A673 (cell line): ENCODE data around the gene RBP2. TPM values are rescaled to one million over a fixed set of nuclear protein-coding genes. Genes with fewer than 3 reads are reported as not detected.

Source experiments
- BruUV-seq: library from RNA; stranded (reverse); fragments of 400-500 nt; replicated peaks from 2 replicates; lab custom pipeline; 2021; lab: Mats Ljungman, UMichigan
- CTCF ChIA-PET: fragments of 300-600 bp; sonication (Branson Sonifier 250); formaldehyde crosslinking; loops from one replicate; lab custom pipeline; 2022; ENCODE audit warnings: antibody characterized with exemption; lab: Charles Lee
- POLR2A ChIA-PET: fragments of 300-600 bp; sonication (Branson Sonifier 250); formaldehyde crosslinking; loops from one replicate; lab custom pipeline; 2022; ENCODE audit warnings: antibody characterized with exemption; ENCODE audit not compliant: low non-redundant PET; lab: Charles Lee
- DNase-seq: peaks from one replicate; pipeline ENCODE4 v3.0.0-alpha.2; 2015; ENCODE audit warnings: low spot score
- H3K27ac ChIP-seq: fragments of 200-600 bp; sonication (generic); 2 replicates; pipeline ENCODE4 v1.5.1; 2016; ENCODE audit warnings: mixed run types, low read depth, mild to moderate bottlenecking, mixed read lengths, antibody characterized with exemption, low read length; ENCODE audit not compliant: poor library complexity, severe bottlenecking
- H3K27me3 ChIP-seq: fragments of 200-600 bp; sonication (generic); replicated peaks from 2 replicates; pipeline ENCODE4 v1.6.1; 2017; ENCODE audit warnings: mixed run types, low read depth, mild to moderate bottlenecking, mixed read lengths, antibody characterized with exemption, low read length; ENCODE audit not compliant: insufficient read depth, poor library complexity
- H3K36me3 ChIP-seq: fragments of 200-600 bp; sonication (generic); 2 replicates; pipeline ENCODE4 v1.6.1; 2016; ENCODE audit warnings: mixed run types, mild to moderate bottlenecking, mixed read lengths, antibody characterized with exemption, low read length; ENCODE audit not compliant: insufficient read depth, poor library complexity, severe bottlenecking
- H3K4me1 ChIP-seq: fragments of 200-600 bp; sonication (generic); 2 replicates; pipeline ENCODE4 v1.6.1; 2017; ENCODE audit warnings: mixed run types, mild to moderate bottlenecking, mixed read lengths, antibody characterized with exemption, low read length; ENCODE audit not compliant: insufficient read depth, poor library complexity, severe bottlenecking
- H3K4me3 ChIP-seq: fragments of 200-600 bp; sonication (generic); 2 replicates; pipeline ENCODE4 v1.5.1; 2016; ENCODE audit warnings: low read depth, mixed run types, mild to moderate bottlenecking, mixed read lengths, low read length; ENCODE audit not compliant: poor library complexity, severe bottlenecking
- H3K9me3 ChIP-seq: fragments of 200-600 bp; sonication (generic); 2 replicates; pipeline ENCODE4 v1.6.1; 2016; ENCODE audit warnings: mixed run types, low read depth, mild to moderate bottlenecking, mixed read lengths, antibody characterized with exemption, low read length; ENCODE audit not compliant: poor library complexity, severe bottlenecking
- EZH2 ChIP-seq: fragments of 200-600 bp; sonication (generic); IDR thresholded peaks from 2 replicates; pipeline ENCODE4 v1.6.1; 2017; ENCODE audit warnings: borderline replicate concordance, low read depth, mild to moderate bottlenecking, mixed read lengths, antibody characterized with exemption, low read length; ENCODE audit not compliant: poor library complexity, severe bottlenecking
- intact Hi-C: fragments of 100-400 bp; cut with micrococcal nuclease; formaldehyde crosslinking; loops from one replicate; pipeline ENCODE4 v1.10.0; 2022; ENCODE audit not compliant: unreplicated experiment
- total RNA-seq: library from RNA; stranded (reverse); gene quantifications from 2 replicates; pipeline ENCODE4 v1.2.3, GENCODE V29; 2021
- TF ChIP-seq, protein P1 (sequence below): fragments of 300-800, 200-600 bp; sonication (generic); conservative IDR thresholded peaks from 2 replicates; pipeline ENCODE4 v1.5.1; 2017; ENCODE audit warnings: low read depth, mild to moderate bottlenecking, antibody characterized with exemption, low read length, moderate library complexity, mixed read lengths

Gene RBP2
- total RNA-seq, 1 experiment from 2014 or later: not detected

DNA sequence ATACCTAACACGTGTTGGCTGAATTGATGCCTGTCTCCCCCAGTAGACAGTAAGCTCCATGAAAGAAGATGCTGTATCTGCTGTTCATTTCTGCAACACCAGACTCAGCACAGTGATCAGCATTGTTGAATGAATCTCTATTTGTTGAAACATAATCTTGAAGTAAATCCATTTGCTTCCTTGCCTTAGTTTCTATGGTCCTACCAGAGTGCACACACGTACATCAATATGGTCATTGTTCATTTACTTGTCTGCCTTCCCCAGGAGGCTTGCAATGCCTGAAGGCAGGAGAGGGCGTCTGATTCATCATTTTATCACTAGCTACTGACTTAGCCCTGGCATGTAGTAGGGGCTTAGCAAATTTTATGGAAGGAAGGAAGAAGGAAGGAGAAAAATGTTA lies 19.2 kb downstream of the RBP2 start:
- no peak for DNase-seq
- CTCF ChIA-PET: no interaction called here
- no peaks in the 10 kb centered on the region for H3K36me3 ChIP-seq
- intact Hi-C loops: no loop called here
- no peak overlapping the region for H3K27ac ChIP-seq
- no peaks in the 10 kb centered on the region for H3K9me3 ChIP-seq
- BruUV-seq: no TSS peak
- H3K4me3 ChIP-seq: no peak overlapping the region
- no peaks in the 10 kb centered on the region for H3K4me1 ChIP-seq
- POLR2A ChIA-PET: no interaction called here
- H3K27me3 ChIP-seq: no peaks in the 10 kb centered on the region
- no peak for TF ChIP-seq EZH2
- TF ChIP-seq, protein P1, sequence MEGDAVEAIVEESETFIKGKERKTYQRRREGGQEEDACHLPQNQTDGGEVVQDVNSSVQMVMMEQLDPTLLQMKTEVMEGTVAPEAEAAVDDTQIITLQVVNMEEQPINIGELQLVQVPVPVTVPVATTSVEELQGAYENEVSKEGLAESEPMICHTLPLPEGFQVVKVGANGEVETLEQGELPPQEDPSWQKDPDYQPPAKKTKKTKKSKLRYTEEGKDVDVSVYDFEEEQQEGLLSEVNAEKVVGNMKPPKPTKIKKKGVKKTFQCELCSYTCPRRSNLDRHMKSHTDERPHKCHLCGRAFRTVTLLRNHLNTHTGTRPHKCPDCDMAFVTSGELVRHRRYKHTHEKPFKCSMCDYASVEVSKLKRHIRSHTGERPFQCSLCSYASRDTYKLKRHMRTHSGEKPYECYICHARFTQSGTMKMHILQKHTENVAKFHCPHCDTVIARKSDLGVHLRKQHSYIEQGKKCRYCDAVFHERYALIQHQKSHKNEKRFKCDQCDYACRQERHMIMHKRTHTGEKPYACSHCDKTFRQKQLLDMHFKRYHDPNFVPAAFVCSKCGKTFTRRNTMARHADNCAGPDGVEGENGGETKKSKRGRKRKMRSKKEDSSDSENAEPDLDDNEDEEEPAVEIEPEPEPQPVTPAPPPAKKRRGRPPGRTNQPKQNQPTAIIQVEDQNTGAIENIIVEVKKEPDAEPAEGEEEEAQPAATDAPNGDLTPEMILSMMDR: no peak

DNA sequence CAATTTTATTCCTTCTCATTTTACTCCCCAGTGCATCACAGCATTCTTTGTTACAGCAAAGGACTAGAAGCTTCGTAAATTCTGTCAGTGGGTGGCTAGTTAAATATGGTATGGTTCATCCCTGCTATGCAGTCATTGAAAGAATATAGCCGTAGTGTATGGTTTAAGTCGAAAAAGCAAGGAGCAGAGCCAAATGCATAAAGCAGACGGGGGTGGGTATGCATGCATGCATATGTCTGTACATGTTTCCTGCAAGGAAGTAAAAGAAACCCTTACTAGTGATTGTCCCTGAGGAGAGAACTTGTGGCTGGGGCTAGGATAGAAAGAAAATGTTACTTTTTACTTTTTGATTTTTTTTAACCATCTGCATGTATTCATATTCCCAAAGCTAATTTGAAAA lies 19.9 kb downstream of the RBP2 start:
- ChIA-PET CTCF (no interaction called here), POLR2A (no interaction called here)
- Histone ChIP-seq H3K36me3 (no peaks in the 10 kb centered on the region), H3K27me3 (no peaks in the 10 kb centered on the region), H3K4me1 (no peaks in the 10 kb centered on the region), H3K9me3 (no peaks in the 10 kb centered on the region), H3K27ac (no peak overlapping the region), H3K4me3 (no peak overlapping the region)
- no TSS peak for BruUV-seq
- no peak for DNase-seq
- intact Hi-C loops: no loop called here
- TF ChIP-seq EZH2: no peak
- TF ChIP-seq, protein P1: no peak

DNA sequence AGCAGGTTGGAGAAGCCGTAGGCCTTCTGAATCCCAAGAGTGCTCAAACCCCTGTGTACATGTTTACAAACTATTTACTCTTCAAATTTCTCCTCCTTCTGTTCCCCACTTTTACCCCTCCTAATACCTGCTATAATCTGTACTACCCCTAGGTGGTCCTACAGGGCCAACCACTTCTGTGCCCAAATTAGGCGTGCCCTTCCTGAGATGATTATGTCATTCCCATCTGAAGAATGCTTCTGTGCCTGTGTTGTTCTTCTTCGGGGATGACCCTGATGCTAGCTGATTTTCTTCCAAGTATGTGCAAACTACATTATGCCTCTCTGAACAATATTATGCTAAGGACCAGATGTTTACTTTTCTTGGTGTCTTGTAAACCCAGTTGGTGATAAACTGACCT lies 20.5 kb downstream of the RBP2 start:
- no peaks in the 10 kb centered on the region for H3K9me3 ChIP-seq
- no peaks in the 10 kb centered on the region for H3K36me3 ChIP-seq
- ChIA-PET CTCF (no interaction called here), POLR2A (no interaction called here)
- BruUV-seq: no TSS peak
- TF ChIP-seq, protein P1: peak; percentile 31; the same call in 1 of the 2 replicates
- TF ChIP-seq EZH2: no peak
- intact Hi-C loops: no loop called here
- H3K27ac ChIP-seq: no peak overlapping the region
- no peak overlapping the region for H3K4me3 ChIP-seq
- peak; percentile 37 for DNase-seq
- H3K4me1 ChIP-seq: no peaks in the 10 kb centered on the region
- no peaks in the 10 kb centered on the region for H3K27me3 ChIP-seq
